NT2/D1 (cell line): ENCODE data around the gene TAS2R42.
A peak's percentile ranks its signal among the peaks of the same experiment; 100 is the strongest.

Experiments used
- SUZ12 ChIP-seq: IDR thresholded peaks from 2 replicates; pipeline ENCODE4 v1.6.1; 2011; ENCODE audit not compliant: insufficient read length, insufficient read depth; ENCODE audit errors: extremely low read depth
- YY1 ChIP-seq: IDR thresholded peaks from 2 replicates; pipeline ENCODE4 v1.6.1; 2011; ENCODE audit not compliant: insufficient read length, insufficient read depth
- ZNF274 ChIP-seq: IDR thresholded peaks from 2 replicates; pipeline ENCODE4 v1.6.1; 2011; ENCODE audit warnings: mild to moderate bottlenecking, low read depth, low read length

DNA sequence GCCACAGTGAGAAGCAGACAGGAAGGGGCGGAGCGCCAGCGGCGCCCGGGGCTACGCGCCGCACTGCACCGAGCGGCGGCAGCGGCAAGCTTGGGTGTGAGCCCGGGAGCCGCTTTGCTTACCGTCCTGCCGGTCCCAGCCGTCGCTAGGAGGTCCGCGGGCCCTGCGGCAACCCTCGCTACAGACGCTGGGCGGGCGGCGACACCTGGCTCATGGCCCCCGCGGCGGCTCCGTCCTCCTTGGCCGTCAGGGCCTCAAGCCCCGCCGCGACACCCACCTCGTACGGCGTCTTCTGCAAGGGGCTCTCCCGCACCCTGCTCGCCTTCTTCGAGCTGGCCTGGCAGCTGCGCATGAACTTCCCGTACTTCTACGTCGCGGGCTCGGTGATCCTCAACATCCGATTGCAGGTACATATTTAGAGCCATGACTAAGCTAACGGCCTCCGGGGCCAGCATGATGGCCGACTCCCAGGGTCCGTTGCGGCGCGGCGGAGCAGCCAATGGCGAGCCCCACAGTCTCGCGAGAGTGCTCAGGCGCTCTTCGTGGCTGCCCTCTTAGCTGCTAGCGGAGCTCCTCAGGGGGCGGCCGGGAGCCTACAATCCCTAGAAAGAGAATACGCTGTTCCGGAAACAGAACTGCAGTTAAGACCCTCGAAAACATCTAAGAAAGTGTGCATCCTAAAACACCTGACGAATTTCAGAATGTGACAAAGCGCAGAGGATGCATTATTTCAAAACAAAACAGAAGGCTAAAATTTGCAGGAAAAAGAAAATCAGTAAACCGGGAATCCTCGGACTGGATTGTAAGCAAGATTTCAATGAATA, 15.4 kb downstream of the TAS2R42 start, which contains the start of gene SMIM10L1:
- peak; percentile 89 for TF ChIP-seq YY1
- no peak for TF ChIP-seq SUZ12
- TF ChIP-seq ZNF274, result no peak
